OCI-LY1 (cell line): ENCODE data around the gene KANSL3.

ENCODE experiments used
- CTCF ChIP-seq: fragments of 200-600 bp; sonication (generic), shearing (Covaris generic); IDR thresholded peaks from 2 replicates; pipeline ENCODE4 v1.5.1; 2017; ENCODE audit warnings: mild to moderate bottlenecking, antibody characterized with exemption, low read length, moderate library complexity, mixed read lengths
- EZH2 ChIP-seq: fragments of 200-600 bp; sonication (generic), shearing (Covaris generic); IDR thresholded peaks from 2 replicates; pipeline ENCODE4 v1.8.0; 2017; ENCODE audit warnings: borderline replicate concordance, mixed run types, mild to moderate bottlenecking, antibody characterized with exemption, low read length, moderate library complexity, mixed read lengths

DNA sequence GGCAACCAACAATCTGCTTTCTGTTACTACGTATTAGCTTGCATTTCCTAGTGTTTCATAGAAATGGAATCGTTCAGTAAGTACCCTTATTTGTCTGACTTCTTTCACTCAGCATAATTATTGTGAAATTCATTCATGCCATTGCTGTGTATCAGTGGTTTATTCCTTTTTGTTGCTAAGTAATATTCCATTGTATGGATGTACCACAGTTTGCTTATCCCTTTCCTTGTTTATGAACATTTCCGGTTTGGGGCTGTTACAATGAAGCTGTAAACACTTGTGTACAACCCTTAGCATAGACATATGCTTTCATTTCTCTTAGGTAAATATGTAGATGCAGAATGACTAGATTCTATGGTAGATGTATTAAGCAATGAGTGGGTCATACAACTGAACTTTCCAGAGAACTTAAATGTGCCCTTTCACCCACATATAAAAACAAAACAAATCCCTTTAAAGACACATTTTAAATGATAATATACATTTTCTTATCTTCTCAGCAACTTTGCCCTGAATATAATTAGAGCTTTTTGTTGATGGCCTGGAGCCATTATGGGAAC lies 26.3 kb upstream of the KANSL3 start:
- TF ChIP-seq CTCF (no peak), EZH2 (no peak)
